ENCODE measurements around the gene PRTFDC1.

DNA sequence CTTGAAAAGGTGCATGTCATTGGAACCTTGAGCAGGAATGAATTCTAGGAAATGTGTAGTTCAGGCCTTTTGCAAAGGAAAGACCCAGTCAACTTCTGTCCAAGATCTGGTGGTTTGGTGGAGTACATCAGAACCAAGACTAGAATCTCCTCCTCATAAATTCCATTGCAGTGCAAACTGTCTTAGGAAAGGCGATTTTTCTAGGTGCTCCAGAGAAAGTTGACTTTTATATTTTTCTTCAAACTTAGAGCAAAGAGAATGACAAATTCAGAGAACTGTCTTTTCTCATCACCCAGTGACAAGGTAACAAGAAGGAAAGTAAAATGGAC, 50.0 kb downstream of the PRTFDC1 start:
- TF ChIP-seq CTCF (IDR thresholded peaks at IDR 0.05; ENCODE audit: low read depth, low read length) = no peak
- TF ChIP-seq POLR2A (IDR thresholded peaks at IDR 0.05; ENCODE audit: extremely low read depth, insufficient read length) = no peak
- TF ChIP-seq, protein P1, sequence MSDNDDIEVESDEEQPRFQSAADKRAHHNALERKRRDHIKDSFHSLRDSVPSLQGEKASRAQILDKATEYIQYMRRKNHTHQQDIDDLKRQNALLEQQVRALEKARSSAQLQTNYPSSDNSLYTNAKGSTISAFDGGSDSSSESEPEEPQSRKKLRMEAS (IDR thresholded peaks at IDR 0.05; ENCODE audit: low read depth, low read length) = no peak

Measured in NB4 (cell line).